Stimulated activated CD4-positive, alpha-beta T cell treated with anti-CD3 and anti-CD28 coated beads, Interleukin-15, amount 100 ng/mL, for 48 hours (primary cell): ENCODE results near the gene RASGRF2.

ENCODE experiments used
- DNase-seq, 2 donors: peaks; one replicate each; pipeline ENCODE4 v3.0.0-alpha.2; 2020; ENCODE audit warnings: low read depth in 2 of 2

The RASGRF2 gene

GRCh38 chr5:80982093-80982492 lies 21.9 kb downstream of the RASGRF2 start:
- DNase-seq = no peak

GRCh38 chr5:80985600-80986228 lies 25.6 kb downstream of the RASGRF2 start:
- DNase-seq = no peak

GRCh38 chr5:80986382-80986781 lies 26.2 kb downstream of the RASGRF2 start:
- no peak for DNase-seq

- no peak for DNase-seq
These were observed 27.1 kb downstream of the RASGRF2 start for GRCh38 chr5:80987078-80987766.

GRCh38 chr5:80988419-80988935 lies 28.3 kb downstream of the RASGRF2 start:
- no peak for DNase-seq

- DNase-seq = no peak
These were observed 29.7 kb downstream of the RASGRF2 start for GRCh38 chr5:80989883-80990282.

GRCh38 chr5:80990527-80990926 lies 30.4 kb downstream of the RASGRF2 start:
- no peak for DNase-seq

GRCh38 chr5:80990971-80991370 lies 30.8 kb downstream of the RASGRF2 start:
- DNase-seq = no peak

- no peak for DNase-seq
These were observed 35.7 kb downstream of the RASGRF2 start for GRCh38 chr5:80995908-80996307.

GRCh38 chr5:80998590-80998979 lies 38.4 kb downstream of the RASGRF2 start:
- DNase-seq = no peak

GRCh38 chr5:81003811-81004386 lies 43.7 kb downstream of the RASGRF2 start:
- no peak for DNase-seq

- no peak for DNase-seq
These were observed 45.5 kb downstream of the RASGRF2 start for GRCh38 chr5:81005708-81006107.

GRCh38 chr5:81006231-81006630 lies 46.1 kb downstream of the RASGRF2 start:
- no peak for DNase-seq

- DNase-seq = peak in 1 of 2 donors; percentile 33
These were observed 46.9 kb downstream of the RASGRF2 start for GRCh38 chr5:81006947-81007636.

GRCh38 chr5:81007637-81008027 lies 47.5 kb downstream of the RASGRF2 start:
- peak in 1 of 2 donors; percentile 21 for DNase-seq

GRCh38 chr5:81010336-81011169 lies 50.4 kb downstream of the RASGRF2 start:
- DNase-seq = no peak

GRCh38 chr5:81014348-81014747 lies 54.2 kb downstream of the RASGRF2 start:
- no peak for DNase-seq

GRCh38 chr5:81016116-81016515 lies 56.0 kb downstream of the RASGRF2 start:
- no peak for DNase-seq

- DNase-seq = no peak
These were observed 57.2 kb downstream of the RASGRF2 start for GRCh38 chr5:81017320-81017719.

- peak in 1 of 2 donors; percentile 23 for DNase-seq
These were observed 58.4 kb downstream of the RASGRF2 start for GRCh38 chr5:81018608-81019007.

GRCh38 chr5:81019748-81020147 lies 59.6 kb downstream of the RASGRF2 start:
- DNase-seq = no peak
